HG02588 (cell line): ENCODE measurements around the gene UNC119.
"Not testable (repeated sequence)": the region's sequence is repeated elsewhere in the genome, so short reads cannot be mapped to it uniquely, and the experiment has no call there.

Source experiments
- ATAC-seq: cut with Tn5 transposase; IDR thresholded peaks from one replicate; pipeline ENCODE4 v1.9.1; 2021; ENCODE audit warnings: mild to moderate bottlenecking, moderate library complexity; ENCODE audit not compliant: unreplicated experiment

UNC119 gene

GRCh38 chr17:28552176-28552999 lies at the start of gene UNC119:
TSS of gene UNC119 (minus strand) at chr17:28552624. CDS start at chr17:28552557, 67 bp downstream.
- ATAC-seq = peak; percentile 47

GRCh38 chr17:28599311-28600184 lies 47.1 kb upstream of the UNC119 start:
- ATAC-seq = peak; percentile 49

GRCh38 chr17:28598799-28599310 lies 46.4 kb upstream of the UNC119 start, which contains the start of gene SPAG5:
TSS of gene SPAG5 (minus strand) at chr17:28599025. CDS start at chr17:28598946, 79 bp downstream.
- peak; percentile 80 for ATAC-seq

- ATAC-seq = no peak
Measured at GRCh38 chr17:28598389-28598788, 46.0 kb upstream of the UNC119 start.

- ATAC-seq = no peak
Measured at GRCh38 chr17:28597606-28598383, 45.4 kb upstream of the UNC119 start.

GRCh38 chr17:28592260-28592659 lies 39.8 kb upstream of the UNC119 start:
- ATAC-seq = no peak

- no peak for ATAC-seq
Measured at GRCh38 chr17:28585851-28586250, 33.4 kb upstream of the UNC119 start.

GRCh38 chr17:28584434-28584833 lies 32.0 kb upstream of the UNC119 start:
- no peak for ATAC-seq

GRCh38 chr17:28582513-28582912 lies 30.1 kb upstream of the UNC119 start:
- ATAC-seq = no peak

GRCh38 chr17:28580959-28581358 lies 28.5 kb upstream of the UNC119 start:
- ATAC-seq = no peak

GRCh38 chr17:28579526-28579925 lies 27.1 kb upstream of the UNC119 start:
- no peak for ATAC-seq

GRCh38 chr17:28578246-28579195 lies 26.1 kb upstream of the UNC119 start:
- no peak for ATAC-seq

- ATAC-seq = no peak
Measured at GRCh38 chr17:28577466-28577824, 25.0 kb upstream of the UNC119 start.

GRCh38 chr17:28576758-28577465 lies 24.5 kb upstream of the UNC119 start, which contains the start of gene ALDOC:
TSS of gene ALDOC (minus strand) at chr17:28576895. CDS start at chr17:28575532, 1,363 bp downstream.
- peak; percentile 72 for ATAC-seq

GRCh38 chr17:28576016-28576415 lies 23.6 kb upstream of the UNC119 start:
- ATAC-seq = not testable (repeated sequence)

GRCh38 chr17:28575126-28575795 lies 22.8 kb upstream of the UNC119 start:
- no peak for ATAC-seq

- no peak for ATAC-seq
Measured at GRCh38 chr17:28574526-28574925, 22.1 kb upstream of the UNC119 start.

- ATAC-seq = no peak
Measured at GRCh38 chr17:28573966-28574480, 21.6 kb upstream of the UNC119 start.
